Suppressor macrophage treated with lipopolysaccharide for 4 hours (primary cell): Measurements from ENCODE around the gene TRIM69.
"Not testable (repeated sequence)": the region's sequence is repeated elsewhere in the genome, so short reads cannot be mapped to it uniquely, and the experiment has no call there.

ENCODE experiments used
- DNase-seq: peaks from one replicate; pipeline ENCODE4 v3.0.0-alpha.2; 2020

Gene TRIM69

DNA sequence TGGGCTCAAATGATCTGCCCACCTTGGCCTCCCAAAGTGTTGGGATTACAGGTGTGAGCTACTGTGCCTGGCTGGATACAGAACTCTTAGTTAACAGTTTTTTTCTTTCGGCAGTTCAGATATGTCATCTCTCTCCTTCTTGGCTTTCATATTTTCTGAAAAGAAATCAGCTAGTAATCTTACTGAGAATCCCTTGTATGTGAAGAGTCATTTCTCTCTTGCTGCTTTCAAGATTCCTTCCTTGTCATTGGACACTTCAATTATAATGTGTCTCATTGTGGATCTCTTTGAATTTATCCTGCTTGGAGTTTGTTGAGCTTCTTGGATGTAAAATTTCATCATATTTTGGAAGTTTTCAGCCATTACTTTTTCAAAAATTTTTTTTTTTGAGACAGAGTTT is 17.0 kb downstream of the TRIM69 start:
- no peak for DNase-seq

DNA sequence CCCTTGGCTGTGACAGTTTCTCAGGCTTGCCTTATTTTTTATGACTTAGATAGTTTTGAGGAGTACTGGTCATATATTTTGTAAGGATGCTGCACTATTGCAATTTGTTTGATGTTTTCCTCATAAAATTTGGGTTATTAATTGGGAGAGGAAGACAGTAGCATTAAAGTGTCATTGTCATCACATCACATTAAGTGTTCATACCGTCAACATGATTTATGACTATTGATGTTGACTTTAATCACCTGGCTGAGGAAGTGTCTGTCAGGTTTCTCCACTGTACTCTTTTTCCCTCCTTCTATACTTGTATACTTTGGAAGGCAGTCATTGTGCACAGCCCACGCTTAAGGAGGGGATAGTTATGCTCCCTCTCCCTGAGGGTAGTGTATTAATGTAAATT is 26.9 kb downstream of the TRIM69 start:
- no peak for DNase-seq

DNA sequence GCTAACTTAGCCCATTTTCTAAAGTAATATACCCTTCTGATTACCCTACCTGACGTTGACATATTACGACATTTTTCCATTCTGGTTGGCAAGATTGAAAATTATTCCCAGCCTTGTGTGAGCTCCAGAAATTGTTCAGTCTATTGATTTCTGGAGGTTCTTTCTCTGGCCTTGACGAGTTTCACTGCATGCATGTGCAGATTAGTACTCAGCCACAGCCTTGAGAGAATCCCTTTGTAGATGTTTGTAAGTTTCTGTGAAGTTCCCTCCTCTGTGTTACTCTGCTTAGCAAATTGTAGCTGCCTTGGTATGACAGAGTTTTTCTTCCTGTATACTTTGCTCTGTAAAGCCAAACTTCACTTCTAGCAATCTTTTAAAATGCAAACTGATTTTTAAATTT is 27.5 kb downstream of the TRIM69 start:
- no peak for DNase-seq

DNA sequence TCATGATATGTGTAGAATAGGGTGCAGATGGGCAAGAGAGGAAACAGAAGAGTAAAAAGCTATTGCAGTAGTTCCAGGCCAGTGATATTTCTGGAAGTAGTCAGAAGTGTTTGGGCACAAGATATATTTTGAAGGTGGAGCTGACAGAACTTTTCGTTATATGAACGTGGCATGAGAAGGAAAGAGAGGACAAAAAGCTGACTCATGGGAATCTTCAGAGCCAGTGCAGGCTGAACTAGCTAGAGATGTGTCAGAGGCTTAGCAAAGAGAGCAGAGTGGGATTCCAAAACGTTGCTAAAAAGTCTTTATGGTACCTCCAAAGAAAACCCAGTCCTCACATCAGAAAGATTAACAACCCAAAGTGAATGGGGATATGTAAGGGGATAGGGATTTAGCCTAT is 28.7 kb downstream of the TRIM69 start:
- no peak for DNase-seq

DNA sequence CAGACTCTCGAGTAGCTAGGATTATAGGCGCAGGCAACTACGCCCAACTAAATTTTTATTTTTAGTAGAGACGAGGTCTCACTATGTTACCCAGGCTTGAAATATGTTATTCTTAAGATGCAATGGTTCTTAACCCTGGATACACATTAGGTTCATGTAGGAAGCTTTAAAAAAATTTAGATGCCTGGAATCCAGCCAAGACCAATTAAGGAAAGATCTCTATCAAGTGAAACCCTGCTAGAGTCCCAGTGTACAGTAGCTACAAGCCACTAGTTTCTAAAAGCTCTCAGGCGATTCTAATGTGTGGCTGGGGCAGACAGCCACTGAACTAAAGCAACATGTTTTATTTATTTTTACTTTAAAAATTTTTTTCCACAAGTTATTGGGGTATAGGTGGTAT is 33.2 kb downstream of the TRIM69 start:
- DNase-seq, result no peak

DNA sequence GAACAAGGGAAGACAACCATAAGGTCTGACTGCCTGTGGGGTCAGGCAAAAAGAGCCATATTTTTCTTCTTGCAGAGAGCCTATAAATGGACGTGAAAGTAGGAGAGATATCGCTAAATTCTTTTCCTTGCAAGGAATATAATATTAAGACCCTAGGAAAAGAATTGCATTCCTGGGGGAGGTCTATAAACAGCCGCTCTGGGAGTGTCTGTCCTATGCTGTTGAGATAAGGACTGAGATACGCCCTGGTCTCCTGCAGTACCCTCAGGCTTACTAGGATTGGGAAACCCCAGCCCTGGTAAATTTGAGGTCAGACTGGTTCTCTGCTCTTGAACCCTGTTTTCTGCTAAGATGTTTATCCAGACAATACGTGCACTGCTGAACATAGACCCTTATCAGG is 34.4 kb downstream of the TRIM69 start:
- not testable (repeated sequence) for DNase-seq

DNA sequence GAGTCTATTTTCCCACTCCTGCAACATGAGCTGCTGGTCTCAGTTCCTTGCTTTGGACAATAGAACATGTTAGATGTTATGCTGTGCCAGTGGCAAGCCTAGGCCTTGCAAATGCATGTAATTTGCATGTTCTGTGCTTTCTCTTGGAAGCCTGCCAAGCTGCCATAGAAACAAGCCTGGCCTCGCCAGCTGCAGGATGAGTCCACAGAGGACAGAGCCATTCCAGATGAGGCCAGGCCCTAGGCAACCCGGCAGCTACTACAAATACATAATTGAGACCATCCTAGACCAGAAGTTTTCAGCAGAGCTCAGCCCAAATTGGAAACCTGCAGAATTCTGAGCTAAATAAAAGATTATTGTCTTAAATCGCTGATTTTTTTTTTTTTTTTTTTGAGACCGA is 39.6 kb downstream of the TRIM69 start:
- DNase-seq, result no peak

DNA sequence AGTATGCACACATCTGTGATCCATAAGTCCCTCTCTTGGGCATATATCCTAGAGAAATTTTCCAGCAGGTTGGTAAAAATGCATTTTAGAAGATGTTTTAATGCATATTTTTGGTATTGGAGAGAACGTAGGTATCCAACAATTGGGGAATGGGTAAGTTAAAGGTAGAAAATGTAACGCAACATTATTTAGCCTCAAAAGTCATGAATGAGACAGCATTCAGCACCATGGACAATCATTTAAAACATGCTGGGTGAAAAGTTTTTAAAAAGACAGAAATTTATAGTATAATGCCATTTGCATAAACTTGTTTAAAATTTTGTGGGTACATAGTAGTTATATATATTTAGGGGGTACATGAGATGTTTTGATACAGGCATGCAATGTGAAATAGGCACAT is 43.4 kb downstream of the TRIM69 start:
- DNase-seq, result no peak

DNA sequence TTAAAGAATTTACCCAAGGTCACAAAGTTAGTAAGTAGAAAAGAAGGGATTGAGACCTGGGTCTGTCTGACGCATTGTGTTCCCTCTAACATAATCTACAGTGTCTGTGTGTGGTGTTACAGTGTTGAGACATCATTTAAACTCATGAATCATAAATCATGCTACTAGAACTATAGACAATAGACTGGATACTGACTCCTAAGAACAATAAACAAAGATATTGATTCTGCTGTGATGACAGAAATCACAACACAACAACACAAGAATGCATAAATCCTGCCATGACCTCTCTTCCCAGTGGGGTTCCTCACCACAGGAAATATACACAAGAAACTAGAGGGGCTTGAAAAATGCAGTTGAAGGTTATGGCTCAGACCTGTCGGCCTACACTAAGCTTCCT is 44.3 kb downstream of the TRIM69 start:
- no peak for DNase-seq

DNA sequence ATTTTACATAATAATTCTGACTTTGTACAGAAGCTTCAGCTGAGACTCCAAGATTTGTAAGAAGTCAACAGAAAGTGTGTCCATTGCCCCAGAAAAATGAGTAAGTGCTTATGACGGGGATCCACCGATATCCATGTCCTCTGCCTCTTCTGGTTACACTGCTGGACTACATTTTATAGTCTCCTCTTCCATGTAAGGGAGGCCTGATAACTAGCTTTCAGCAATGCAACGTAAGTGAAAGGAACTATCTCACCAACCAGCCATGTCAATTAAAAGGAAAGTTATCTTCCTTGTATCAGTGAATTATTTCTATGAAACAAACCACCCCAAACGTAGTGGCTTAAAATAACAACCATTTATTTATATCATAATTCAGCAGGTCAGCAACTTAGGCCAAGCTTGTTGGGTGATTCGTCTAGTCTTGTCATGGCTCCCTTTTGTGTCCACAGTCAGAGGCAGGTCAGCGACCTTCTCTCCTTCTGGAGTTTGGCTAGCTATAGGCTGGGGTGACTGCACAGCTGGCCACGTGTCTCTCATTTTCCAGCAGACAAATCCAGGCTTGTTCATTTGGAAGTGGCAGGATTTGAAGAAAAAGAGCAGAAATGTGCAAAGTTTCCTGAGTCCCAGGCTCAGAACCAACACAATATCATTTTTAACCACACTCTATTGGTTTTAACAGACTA is 44.9 kb downstream of the TRIM69 start:
- DNase-seq, result no peak

DNA sequence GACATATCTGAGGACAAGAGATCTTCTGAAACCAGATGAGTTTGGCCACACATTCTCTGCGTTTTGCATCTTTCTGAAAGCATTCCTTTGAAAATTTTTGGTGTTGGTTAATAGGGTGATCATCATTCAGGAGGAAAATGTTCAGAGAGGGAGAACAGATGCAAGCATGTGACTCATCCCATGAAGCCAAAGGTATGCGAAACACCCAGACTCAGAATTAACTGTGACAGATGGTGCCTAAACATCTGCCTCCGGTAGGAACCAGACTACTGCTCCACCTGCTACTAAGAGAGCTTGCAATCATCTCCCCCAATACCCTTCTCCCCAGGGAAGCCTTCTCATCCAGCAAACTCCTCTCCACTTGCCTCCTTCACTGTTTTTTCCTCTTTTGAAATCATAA is 46.2 kb downstream of the TRIM69 start:
- DNase-seq, result no peak

DNA sequence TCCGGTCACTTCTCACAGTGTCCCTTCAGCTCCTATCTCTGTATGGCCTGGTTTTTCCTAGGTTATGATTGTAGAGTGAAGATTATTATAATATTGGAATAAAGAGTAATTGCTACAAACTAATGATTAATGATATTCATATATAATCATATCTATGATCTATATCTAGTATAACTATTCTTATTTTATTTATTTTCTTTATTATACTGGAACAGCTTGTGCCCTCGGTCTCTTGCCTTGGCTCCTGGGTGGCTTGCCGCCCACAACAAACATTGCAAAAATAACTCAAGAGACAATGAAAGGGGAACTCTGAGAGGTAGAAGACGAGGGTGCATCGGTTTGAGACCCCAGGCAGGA is 48.6 kb downstream of the TRIM69 start:
- DNase-seq, result not testable (repeated sequence)

DNA sequence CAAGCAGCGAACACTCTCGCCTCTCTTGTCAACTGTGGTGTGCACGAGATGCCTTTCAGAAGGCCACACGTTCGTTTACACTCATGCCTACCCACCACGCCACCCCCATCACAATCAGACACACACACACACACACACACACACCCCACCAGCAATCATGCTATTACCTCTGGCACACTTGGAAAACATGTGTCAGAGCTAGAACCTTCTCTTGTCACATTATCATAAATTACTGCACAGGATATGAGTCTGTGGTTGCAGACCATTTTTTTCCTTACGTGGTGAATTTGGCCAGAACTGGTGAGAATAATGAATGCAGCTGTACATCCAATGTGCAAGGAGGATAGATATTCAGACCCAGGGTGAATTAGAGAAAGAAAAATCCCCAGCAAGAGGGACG is 52.4 kb downstream of the TRIM69 start:
- no peak for DNase-seq

DNA sequence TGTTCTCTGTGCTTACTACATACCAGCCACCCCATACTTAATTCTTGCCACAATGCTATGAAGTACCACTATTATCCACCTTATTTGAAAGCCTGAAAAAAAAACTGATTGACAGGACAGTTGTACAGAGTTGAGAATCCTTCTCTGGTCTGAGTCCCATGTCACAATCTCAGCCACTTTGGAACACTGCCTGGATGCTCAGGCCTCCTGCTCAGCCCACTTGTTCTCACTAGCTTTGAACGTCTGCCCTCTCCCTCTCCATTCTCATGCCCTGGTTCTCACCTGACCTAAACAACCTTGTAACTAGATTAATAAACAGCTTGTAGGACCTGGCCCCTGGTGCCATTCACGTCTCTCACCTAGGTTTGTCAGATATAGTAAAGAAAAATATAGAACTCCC is 53.9 kb downstream of the TRIM69 start:
- DNase-seq, result no peak

DNA sequence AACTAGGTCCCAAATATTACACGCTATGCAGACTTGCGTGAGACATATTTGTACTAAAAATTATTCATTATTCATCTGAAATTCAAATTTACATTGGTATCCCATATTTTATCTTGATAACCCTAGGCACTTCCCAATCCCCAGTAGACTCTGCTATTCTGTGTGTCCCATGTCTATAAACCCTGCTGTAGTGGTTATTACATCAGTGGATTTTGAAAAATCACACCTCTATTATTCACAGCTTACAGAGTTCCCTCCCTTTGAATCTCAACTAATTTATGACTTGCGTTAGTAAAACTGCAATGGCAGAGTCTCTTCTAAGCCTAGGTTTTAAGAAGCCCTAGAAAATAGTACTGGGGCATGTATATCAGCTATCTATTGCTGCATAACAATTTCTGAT is 54.3 kb downstream of the TRIM69 start:
- DNase-seq, result no peak

DNA sequence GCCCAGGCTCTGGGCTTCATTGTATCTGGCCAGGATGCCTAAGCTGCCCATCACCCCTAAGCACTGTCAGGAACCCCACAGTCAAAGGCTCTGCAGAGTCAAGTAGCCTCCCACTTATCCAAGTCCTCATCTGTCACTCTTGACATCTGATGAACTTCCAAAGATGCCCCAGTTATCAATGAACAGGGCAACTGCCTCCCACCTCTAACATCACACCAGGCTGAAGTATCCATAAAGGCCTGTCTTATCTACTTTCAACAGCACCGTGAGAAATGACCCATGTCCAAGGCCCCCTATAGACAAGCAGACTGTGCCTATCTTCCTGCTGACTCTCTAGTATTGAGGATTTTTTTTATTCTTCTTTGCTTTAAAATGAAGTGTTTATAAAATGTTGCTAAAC is 56.4 kb downstream of the TRIM69 start:
- DNase-seq, result no peak

DNA sequence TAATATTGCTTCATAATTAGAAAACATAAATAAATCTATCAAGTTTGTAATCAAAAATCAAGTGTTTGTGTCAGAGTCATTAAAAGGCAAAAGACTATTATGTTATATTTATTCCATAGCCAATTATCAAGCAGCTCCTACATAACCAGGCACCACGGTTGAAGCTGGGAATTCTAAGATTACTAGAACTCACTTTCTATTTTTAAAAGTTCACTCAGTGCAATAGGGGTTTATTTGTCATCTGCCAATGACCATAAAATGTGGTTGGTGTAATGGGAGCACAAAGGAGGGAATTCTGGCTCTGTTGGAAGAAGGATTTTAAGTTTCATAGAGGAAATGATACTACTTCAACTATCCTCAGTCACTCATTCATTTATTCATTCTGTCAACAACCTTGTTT is 57.7 kb downstream of the TRIM69 start:
- DNase-seq, result no peak

DNA sequence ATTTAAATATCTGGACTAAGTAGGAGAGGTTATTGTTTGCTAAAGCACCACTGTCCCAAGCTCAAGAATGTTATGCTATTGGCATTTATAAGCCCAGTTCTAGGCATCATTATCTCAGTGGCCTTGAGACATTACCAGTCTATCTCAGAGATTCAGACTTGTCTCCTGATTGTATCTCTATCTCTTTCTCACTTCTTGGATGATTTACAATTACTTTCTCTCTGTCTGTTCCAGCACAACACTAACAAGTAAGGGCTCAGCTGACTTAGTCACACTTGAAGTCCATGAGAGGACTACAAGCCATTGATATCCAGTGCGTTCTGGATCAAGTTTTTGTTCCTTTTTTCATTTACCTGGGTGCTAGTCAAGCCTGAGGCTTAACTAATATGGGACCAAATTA is 60.2 kb downstream of the TRIM69 start:
- no peak for DNase-seq

DNA sequence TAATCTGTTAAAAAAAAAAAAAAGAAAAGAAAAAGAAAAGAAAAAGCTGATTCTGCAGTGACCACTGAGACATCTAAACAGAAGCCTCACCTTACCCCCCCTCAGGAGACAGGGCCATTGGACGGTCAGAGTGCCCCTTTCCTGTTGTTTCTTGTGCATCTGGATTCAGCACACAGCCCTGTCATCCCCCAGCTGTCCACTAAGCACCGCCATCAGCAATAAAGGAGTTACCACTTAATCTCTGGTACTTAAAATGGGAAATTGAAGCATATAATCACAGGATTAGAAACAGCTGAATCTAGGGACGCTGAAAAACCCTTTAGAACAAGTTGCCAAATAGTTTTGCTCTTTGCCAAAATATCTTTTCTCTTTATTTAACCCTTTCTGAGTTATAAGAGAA is 62.5 kb downstream of the TRIM69 start:
- DNase-seq, result peak; percentile 4

DNA sequence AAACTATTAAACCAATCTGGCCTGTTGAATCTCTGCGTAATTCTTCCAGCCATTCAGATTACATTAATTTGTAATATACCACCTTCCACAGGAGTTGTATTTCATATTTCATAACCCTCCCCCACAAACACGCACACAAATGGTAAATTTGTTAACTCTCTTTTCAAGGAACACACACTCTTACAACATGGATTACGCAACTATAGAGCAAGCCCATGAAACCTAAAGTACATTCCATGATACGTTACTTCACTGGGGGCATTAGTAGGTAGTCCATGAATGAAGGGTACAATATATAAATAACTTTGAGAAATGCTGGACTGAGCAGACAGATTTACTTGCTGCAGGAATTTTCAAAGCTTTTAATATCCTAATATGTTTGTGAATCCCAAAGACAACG is 65.0 kb downstream of the TRIM69 start:
- no peak for DNase-seq

DNA sequence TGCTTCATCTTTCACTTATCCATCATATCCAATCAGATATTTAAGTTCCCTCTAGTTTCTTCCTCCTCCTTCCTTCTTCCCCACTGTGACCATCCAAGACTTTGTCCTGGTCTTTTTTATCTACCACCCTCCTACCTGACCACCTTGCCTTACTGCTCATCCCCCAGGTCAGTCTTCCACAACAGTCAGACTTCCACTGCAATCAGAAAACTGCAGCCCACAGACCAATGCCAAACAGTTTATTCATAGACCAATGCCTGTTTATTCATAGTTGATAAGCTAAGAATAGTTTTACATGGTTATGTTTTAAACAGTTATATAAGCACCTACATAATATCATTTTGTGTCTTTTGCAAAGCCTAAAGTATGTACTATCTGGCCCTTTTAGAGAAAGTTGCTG is 65.5 kb downstream of the TRIM69 start:
- DNase-seq, result no peak

DNA sequence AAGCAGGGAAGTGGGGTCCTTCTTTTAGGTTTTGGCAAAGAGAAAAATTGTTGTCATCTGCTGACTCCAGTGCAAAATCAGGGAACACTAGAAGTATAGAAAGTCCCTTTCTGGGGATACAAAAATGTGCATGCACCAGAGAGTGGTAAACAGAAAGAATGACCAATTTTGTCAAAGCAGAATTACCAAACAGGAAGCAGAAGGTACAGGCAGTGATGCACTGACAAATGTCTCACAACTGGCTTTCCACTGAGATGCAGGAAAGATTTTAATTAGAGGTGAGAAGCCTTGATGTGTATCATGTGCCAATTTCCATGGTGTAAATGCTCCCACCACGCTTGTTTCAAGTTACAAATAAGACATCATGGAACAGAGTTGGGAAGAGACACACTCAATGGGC is 66.0 kb downstream of the TRIM69 start:
- no peak for DNase-seq

DNA sequence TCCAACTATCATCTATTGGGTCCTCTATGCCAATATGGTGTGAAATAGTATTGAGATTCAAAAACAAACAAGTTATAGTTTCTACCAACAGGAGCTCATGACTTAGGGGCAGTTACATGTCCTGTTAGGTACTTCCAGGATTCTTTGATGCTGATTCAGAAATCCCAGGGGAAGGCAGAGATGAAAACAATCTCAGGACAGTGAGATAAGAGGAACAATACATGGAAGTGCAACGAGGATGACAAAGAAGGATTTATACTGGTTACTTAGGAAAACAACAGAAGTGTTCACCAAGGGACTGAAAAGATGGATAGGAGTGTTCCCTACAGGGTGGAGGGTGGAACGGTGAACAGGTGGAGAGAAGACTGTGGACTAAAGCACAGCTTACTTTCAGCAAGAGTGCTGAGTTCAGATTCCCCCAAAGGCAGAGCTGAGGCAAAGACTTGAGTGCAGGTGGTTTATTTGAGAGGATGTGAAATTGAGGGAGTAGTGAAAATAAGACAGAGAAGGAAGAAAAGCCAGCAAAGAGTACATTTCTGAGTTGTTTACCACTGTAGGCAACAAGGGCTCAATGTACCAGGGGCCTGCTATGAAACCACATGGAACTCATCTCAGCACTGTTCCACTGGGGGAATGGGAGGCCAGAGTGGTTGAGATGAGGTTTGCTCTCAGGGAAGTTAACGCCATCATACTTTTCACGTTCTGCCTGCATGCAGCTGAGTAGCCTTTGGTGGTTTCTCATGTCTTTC is 68.1 kb downstream of the TRIM69 start:
- DNase-seq, result no peak

DNA sequence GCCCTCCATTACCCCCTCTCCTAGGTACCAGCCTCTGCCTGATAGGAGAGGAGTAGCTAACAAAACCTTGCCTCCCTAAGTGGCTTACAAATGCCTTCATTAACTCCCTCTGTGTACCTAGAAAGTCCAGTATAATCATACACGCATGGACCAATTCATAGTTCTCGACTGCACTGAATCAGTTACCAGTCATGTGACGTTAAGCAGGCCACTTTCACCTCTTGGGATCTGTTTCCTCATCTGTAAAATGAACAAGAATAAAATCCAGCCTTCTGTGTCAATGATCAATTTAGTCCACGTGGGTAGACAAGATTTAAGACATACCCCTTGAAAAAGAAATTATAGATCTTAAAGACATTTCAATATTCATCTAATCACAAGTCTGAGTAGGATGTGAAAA is 72.2 kb downstream of the TRIM69 start:
- no peak for DNase-seq

DNA sequence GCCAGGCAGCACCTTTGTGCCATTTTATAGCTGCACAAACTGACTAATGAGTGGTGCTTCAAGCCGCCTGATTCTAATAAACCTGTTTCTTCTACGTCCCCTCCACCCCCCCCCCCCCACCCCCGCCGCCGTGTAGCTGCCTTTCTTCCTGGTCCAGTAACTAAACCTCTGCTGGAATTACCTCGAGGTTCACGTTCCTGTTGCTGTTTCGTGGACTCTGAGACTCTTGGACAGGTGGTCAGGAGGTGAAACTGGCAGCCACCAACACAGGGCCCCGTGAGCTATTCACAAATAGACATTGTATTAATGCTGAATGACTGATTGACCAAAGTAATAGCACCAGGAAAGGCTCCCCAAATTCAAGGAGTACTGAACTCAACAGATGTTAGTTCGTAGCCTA is 73.9 kb downstream of the TRIM69 start:
- no peak for DNase-seq
